HG03442 (cell line): ENCODE results near the gene MAP1LC3B2.

ENCODE experiments used
- ATAC-seq: cut with Tn5 transposase; IDR thresholded peaks from one replicate; pipeline ENCODE4 v1.9.1; 2021; ENCODE audit warnings: mild to moderate bottlenecking, moderate library complexity; ENCODE audit not compliant: unreplicated experiment

MAP1LC3B2 gene

DNA sequence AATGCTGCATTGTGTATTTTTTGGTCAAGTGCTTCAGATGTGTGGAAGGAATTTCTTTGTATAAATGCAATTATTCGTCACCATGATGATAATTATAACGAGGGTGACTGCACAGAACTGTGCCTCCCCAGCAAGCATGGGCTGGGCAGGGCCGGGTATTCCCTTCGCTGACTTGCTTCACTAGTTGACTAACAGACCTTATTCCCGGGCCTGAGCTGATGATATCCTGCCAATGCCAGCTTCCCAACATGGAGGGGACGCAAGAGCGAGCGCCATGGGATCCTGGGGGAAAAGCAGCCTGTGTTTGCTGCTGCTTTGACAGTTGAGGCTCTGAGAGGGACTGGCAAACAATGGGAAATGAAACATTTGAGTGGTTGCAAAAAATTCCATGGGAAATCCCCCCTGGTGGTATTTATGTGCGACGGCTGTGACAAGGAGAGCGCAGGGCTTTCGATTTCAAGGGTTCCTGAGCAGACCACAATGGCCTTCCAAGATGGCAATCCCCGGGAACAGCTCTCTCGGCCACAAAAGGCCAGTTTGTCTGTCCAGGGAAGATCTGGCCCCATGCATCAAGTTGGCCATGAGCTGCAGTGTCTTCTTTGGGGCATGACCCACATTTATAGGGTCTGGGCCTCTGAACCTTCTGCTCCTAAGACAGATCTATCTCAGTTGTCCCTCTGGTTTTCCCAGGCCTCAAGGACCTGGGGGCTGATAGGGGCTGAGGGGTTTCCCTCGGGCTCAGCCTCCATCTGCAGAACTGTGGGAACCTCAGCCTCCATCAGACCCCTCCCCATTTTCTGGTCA lies 21.9 kb upstream of the MAP1LC3B2 start:
- peak; percentile 44 for ATAC-seq

DNA sequence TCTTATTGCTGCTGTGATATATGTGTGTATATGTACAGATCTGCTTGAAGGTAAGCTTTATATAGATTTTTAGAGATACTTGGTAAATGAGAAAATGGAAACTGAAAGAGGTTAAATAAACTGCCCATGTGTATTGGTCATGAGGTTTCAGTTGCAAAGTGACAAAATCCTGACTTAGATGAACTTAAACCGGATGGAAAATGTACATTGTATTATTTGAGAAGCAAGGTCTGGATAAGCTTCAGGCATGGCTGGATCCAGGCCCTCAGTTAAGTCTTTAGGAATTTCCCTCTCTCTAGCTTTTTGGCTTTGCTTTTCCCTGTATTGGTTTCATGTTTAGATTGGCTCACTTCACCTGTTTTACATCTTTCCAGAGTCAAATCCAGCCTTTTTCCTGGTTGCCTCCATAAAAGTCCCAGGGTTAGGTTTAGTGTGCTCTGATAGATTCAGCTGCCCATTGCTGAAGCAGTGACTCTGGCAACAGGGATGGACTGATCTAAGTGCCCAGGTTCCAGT lies 21.0 kb upstream of the MAP1LC3B2 start:
- ATAC-seq, result peak; percentile 57

DNA sequence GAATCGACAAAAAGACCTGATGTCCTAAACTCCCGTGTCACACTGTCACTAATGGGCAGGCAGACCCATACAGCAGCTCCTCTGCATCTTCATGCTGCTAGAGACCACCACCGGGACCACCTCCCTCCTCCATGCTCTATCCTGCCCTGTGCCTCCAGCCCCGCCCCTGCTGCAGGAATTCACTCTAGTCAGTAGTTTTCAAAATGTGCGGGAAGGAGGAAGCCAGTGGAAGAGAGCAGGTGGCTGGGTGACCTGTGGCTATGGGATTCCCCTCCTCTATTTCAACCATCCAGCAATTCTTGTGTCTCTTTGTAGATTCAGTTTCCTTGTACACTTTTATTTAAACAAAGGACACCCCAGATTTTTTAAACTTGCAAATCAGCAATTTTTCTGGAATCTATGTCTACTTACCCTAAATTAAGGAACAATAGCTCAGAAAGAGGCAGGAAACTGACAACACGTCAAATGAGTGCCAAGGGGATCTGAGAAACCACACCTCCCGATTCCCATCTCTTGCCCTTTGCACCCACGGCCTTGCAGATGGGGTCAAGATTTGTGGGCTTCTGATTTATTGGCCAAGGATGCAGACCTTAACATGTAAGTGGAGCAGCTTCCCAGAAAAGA lies 20.4 kb upstream of the MAP1LC3B2 start:
- ATAC-seq, result no peak

DNA sequence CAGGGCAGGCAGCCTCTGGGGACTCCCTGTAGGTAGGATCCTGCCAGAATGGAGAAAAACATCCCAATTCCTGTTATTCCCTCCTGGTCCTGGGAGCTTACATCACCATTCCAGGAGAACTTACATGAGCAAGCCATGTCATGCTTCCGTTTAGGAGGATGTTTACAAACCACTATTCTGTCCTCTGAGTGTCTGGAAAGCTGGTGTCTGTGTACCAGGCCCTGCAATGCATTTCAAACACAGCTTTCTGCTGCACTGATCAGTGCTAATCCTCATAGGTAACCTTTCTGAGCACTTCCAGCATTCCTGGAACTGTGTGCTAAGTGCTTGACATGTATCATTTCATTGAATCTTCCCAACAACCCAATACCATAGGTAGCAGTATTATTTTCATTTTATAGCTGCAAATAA lies 19.8 kb upstream of the MAP1LC3B2 start:
- ATAC-seq, result no peak

DNA sequence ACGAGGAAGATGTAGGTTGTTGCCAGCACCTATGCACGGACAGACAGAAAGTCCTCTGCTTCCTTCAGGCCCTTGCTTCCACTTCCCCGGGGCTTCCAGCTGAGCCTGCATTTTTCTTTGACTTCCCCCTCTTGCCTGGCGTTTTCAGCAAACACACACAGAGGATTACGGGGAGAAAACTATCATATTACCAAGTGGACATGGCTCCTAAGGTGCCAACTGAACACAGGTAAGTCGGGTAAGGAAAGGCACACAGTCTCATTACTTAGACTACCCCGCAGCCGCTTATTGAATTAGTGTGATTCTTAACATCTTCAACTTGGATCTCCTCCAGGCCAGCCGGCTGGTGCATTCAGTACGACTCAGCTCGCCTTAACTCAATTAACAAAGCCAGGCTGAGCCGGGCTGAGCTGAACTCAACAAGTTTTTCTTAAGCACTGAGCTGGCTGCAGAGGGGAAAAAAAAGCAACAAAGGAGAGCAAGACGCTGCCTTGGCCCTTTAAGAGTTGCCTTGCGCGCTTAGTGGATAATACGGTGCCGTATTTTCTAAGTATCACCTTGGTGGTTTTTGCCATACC lies 19.2 kb upstream of the MAP1LC3B2 start:
- no peak for ATAC-seq

DNA sequence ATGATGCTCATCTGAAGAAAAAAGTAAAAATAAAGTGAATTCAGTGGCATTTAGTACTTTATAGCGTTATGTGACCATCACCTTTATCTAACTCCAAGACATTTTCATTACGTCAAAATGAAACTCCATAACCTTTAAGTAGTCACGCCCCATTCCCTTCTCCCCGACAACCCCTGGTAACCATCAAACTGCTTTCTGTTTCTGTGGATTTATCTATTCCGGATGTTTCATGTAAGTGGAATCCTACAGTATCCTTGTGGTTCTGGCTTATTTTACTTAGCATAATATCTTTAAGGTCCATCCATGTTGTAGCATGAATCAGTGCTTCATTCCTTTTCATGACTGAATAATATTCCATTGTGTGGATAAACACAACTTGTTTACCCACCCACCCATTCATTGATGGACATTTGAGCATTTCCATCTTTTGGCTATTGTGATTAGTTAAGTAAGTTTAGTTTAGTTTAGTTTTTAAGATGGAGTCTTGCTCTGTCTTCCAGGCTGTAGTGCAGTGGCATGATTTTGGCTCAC lies 18.5 kb upstream of the MAP1LC3B2 start:
- ATAC-seq, result no peak

DNA sequence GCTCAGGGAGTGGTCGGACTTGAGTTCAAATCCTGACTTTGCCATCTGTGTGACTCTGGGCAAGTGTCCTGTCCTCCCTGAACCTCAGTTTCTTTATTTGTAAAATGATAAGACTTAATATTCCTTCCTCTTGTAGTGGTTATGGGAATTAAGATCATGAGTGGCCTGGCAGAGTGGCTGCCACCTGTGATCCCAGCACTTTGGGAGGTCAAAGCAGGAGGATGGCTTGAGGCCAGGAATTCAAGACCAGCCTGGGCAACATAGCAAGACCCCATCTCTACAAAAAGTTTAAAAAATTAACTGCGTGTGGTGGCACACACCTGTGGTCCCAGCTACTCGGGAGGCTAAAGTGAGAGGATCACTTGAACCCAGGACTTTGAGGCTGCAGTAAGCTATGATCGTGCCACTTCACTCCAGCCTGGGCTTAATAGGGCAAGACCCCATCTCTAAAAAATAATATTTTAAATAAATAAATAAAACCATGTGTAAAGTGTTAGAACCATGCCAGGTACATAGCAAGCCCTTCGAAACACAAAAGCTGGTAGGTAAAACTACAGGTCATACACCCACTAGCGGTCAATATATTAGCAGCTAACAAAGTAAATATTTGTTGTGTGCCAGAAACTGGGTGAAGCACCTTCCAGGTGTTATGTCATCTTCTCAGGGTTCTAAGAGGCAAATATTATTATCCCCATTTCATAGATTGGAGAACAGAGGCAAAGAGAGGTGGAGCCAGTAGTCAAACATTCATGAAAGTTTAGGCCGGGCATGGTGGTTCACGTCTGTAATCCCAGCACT lies 17.4 kb upstream of the MAP1LC3B2 start:
- ATAC-seq, result no peak

DNA sequence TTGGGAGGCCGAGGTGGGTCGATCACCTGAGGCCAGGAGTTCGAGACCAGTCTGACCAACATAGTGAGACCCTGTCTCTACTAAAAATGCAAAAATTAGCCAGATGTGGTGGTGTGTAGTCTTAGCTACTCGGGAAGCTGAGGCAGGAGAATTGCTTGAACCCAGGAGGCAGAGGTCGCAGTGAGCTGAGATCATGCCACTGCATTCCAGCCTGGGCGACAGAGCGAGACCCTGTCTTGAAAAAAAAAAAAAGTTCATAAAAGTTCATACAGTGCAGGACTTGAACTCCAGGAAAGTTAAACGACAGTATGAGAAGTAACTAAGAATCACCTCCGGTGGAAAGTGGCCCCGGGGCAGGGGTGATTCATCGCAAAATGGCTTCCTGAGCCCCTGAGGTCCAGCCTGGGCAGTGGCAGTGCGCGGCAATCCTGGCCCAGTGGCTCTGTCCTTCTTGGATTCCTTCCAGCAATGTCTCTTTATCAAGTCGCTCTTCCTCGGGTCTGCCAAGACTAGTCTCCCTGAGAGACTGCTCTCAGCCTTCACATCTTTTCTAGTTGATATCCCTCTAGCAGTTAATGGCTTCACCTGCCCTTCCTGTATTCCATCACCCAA lies 16.7 kb upstream of the MAP1LC3B2 start:
- ATAC-seq, result no peak

DNA sequence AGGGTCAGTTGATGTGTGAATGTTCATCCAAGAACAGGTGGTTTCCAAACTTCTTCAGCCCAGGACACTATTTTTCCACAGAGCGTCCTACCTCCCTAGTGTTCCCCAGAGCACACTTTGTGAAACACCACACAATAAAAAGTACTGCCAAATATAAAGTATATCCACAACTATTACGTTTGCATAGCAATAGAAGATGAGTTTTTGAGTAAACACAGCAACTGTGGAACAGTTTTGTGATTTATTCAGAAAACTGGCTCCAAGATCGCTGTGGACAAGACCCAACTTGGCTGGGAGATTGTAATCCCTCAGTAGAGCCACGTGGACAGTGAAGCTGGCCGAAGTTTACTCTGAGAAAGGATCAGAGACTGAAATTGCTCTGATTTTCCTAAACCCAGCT lies 14.5 kb upstream of the MAP1LC3B2 start:
- no peak for ATAC-seq

DNA sequence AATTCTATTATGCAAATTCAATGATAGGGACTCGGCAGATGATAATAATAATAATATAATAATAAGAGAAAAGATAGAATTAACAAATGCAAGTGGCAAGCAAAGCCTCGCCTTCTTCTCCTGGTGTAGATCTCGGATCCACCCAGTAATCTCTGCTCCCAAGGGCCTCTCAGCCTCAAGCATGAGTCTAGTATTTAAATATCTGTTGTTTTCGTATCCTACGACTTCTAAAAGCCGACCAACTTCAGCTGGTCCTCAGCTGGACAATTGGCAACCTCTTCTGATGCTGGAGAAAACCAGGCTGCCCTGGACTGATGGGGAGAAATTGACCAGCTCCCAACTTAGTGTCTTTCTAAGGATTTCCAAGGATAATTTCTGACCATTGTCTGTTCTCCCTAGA lies 14.0 kb upstream of the MAP1LC3B2 start:
- ATAC-seq, result no peak

DNA sequence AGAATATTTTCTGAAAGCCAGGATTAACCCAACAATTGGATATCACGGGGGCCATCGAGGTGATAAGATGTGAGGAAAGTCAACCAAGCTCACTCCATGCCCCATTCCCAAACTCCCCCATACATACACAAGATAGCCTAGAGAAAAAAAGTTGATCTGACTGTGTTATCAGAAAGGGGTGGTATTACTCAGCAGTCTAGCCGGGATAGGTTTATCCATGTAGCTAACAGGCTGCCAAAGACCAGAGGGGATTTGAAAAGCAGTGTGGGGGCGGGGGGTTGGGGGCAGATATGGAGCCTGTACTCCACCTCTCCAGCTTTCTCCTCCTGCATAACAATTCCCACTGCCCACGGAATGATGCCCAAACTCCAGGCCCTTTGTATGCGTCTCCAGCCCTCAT lies 13.2 kb upstream of the MAP1LC3B2 start:
- ATAC-seq, result no peak

DNA sequence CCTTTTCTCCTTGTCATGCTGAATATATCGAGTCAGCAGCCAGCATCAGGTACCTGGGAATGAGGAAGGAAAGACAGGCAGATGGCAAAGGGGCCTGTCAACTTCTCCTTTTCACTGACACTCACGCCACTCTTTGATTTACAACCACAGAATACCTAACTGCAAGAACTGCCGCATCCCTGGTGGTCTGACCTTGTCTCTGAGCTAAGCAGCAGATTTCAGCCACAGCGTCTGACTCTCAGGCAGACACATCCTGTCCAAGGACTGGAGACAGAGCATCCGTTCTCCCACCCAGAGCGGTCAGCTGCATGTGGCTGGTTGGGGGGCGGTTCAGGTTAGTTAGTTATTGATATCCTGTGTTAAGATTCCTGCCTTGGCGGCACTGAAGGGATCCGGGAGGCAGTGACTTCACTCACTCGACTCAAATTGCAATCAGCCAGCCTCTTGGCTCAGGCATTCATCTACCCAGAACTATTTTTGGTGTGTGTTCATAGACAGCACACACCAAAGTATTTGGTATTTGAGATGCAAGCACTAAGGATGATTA lies 11.2 kb upstream of the MAP1LC3B2 start:
- peak; percentile 72 for ATAC-seq

DNA sequence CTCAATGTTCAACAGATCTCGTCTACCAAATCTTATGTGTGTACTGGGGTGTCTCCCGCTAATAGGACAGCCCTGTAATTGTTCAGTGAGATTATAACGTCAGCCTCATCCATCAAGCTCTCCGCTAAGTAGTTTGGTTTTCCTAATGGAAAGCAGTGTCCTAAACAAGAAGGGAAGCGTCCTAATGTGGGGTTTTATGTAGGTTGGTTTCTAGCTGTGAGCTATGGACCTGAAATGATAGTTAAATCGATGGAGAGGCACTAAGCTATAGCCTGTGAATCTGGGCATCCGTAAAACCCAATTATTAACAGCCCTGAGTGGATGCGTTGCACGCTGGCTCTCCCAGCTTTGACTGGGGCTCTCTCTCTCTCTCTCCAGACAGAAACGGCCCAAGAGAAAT lies 9.2 kb upstream of the MAP1LC3B2 start:
- no peak for ATAC-seq

DNA sequence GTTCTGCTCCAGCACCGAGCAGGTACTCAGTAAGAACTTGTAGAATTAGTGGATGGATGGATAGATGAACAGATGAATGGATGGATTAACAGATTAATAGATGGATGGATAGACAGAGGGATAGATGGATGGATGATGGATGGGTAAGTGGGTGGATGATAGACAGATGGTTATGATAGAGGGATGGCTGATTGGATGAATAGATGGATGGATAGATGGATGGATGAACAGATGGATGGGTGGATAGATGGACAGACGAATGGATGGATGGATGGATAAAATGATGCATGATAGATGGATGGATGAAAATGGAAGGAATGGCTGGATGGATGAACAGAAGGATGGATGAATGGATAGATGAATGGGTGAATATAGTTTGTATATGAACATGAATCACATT lies 8.0 kb upstream of the MAP1LC3B2 start:
- ATAC-seq, result no peak

DNA sequence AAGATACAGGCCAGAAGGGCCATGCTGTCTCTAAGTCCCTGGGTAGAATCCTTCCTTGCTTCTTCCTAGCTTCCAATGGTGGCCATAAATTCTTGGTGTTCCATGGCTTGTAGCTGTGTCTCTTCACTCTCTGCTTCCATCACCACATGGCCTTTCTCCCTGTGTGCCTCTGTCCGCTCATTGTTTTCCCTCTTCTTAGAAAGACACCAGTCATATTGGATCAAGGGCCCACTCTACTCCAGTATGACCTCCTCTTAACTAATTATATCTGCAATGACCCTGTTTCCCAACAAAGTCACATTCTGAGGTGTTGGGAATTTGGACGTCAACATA lies 7.6 kb upstream of the MAP1LC3B2 start:
- no peak for ATAC-seq

DNA sequence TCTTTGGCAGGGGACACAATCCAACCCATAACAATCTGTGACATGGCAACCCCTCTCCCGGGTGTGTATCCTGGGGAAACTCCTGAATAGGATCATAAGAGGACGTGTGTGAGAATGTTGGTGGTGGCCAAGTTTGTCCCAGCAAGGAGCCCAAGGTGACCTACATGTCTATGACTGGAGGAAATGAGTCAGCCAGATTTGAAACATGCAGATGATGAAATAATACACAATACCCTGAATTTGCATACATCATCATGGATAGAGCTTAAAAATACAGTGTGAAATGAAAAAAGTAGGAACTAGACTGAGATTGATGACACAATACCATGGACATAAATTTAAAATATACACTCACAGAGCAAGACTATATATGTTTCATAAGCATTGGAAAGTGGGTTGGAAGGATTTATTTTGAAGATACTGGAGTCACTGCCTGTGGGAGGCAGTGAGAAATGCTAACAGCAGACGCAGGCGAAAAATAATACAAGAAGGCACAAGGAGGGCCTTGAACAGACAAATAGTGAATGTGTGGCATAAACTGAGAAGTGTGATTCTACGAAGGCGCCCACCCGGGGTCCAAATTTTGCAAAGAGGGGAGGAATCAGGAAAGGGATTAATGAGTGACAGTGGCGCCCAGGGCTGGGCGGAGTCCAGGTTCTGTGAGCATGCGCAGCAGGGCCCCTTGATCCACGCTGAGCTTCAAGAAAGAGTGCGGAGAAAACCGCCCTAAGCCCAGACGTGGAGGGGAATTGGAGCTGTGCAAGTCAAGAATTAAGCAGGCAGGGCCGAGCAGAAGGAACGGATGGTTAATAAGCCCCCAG lies 7.0 kb upstream of the MAP1LC3B2 start:
- ATAC-seq, result no peak

DNA sequence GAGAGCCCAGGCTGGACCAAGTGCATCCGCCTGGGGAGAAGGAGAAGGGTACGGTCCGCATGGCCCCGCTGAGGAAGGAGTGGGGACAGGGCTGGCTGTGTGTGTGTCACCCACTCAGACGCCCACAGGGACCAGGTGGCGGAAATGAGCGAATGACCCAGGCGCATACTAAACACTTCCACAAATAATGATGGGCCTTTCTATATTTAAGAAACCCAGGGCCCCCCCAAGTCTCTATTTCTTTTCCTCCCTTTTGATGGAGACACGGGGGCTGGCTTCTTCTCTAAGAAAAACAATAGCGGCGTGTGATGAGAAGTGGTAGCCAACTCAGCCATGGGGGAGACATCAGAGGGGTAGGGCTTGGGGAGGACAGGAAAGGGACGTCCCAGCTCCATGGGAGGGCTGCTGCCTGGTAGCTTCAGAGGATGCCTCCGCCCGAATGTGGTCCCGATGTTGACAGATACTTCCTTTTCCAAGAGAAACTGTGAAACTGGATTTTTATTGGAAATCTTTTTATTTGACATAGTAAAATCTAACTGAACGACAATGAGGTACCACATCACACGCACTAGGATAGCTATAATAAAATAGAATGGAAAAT lies 6.3 kb upstream of the MAP1LC3B2 start:
- ATAC-seq, result no peak

DNA sequence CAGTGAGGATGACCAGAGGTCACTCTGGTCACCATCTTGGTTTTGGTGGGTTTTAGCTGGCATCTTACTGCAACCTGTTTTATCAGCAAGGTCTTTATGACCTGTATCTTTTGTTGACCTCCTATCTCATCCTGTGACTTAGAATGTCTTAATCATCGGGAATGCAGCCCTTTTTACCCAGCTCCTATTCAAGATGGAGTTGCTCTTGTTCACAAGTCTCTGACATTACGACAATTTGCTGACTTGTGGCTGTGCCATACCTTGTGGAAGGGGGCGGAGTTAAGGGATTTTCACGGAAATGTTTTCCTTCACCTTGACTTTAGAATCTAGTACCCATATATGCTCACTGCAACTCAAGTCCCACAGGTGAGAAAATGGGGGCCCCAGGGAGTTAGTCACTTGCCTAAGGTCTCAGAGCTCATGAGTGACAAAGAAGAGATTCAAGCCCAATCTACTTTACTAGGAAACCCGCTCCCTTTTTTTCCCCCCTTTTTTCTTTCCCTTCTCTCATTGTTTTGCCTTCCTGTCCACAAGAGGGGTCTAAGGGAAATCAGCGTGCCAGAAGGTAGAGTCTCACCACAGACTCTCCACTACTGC lies 2.7 kb upstream of the MAP1LC3B2 start:
- ATAC-seq, result no peak
